GM18499 (cell line): ENCODE data around the gene DOK5.

Experiments
- ATAC-seq: cut with Tn5 transposase; IDR thresholded peaks from one replicate; pipeline ENCODE4 v1.9.1; 2021; ENCODE audit warnings: moderate number of reproducible peaks; ENCODE audit not compliant: insufficient read depth, unreplicated experiment

The DOK5 gene

DNA sequence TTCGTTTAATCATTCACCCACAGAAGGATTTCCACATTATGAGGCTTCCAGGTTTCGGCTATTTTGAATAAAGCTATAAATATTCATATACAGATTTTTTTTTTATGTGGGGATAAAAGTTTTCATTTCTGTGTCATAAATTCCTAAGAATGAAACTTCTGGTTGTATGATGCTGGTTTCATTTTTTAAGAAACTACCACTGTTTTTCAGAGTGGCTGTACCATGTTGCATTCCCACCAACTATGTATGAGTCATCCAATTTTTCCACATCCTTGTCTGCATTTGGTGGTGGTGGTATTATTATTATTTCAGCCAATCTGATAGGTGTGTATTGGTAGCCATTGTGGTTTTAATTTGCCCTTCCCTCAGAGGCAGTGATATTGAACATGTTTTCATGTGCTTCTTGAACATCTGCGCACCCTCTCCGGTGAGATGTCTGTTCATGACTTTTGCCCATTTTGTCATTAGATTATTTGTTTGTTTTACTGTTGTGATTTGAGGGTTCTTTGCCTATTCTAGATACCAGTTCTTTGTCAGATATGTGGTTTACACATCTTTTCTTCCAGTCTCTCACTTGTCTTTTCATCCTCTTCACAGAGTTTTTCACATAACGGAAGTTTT is 75.5 kb downstream of the DOK5 start:
- ATAC-seq = no peak

DNA sequence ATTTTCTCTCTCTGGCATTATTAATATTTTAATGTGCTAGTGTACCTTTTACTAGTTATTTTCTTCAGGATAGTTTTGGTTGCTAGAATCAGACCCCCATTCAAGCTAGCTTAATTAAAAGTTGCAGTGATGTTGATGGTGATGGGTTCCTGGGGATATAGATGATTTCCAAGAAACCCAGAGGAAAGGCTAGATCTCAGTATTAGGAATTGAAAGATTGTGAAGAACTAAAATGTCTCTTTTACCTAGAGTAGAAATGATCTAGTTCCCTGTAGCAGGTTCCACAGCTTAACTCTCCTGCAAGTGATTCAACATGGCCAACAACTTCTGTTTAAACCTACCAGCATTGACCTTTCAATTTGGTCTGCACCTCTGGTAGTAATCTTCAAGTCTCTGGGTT is 78.6 kb downstream of the DOK5 start:
- ATAC-seq = no peak

DNA sequence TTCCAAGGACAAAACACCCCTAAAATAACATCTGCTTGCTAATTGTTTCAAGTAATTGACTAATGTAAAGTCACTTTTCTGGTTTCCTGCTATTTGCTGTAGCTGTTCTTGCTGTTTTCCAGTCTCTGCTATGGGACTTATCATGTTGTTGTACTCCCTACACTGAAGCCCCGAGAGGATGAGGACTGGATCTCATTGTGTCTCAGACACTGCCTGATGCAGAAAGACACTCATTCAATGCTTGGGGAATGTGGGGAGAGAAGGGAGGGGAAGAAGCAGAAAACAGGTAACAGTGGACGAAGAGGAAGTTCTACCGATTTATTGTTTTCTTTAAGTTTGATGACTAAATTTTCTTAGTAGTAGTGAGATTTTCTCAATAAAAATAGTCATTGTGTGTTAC is 79.8 kb downstream of the DOK5 start:
- ATAC-seq = no peak

DNA sequence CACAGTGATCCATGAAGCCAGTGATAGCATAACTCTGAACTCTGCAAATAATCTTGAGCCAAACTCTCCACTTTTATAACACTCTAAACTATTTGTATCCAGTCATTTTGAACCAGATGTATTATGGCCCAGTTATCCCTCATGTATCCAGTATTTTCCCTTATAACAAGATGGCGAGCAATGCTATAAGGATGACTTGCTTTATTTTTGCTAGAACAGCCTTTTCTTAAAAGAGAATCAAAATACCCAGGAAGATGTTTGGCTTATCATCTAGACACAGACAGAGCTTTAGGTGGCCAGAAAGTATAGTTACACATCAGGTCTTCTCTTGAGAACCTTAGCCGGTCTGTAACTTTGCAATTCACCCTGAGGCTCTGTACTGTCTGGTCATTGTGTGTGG is 81.0 kb downstream of the DOK5 start:
- ATAC-seq = no peak

DNA sequence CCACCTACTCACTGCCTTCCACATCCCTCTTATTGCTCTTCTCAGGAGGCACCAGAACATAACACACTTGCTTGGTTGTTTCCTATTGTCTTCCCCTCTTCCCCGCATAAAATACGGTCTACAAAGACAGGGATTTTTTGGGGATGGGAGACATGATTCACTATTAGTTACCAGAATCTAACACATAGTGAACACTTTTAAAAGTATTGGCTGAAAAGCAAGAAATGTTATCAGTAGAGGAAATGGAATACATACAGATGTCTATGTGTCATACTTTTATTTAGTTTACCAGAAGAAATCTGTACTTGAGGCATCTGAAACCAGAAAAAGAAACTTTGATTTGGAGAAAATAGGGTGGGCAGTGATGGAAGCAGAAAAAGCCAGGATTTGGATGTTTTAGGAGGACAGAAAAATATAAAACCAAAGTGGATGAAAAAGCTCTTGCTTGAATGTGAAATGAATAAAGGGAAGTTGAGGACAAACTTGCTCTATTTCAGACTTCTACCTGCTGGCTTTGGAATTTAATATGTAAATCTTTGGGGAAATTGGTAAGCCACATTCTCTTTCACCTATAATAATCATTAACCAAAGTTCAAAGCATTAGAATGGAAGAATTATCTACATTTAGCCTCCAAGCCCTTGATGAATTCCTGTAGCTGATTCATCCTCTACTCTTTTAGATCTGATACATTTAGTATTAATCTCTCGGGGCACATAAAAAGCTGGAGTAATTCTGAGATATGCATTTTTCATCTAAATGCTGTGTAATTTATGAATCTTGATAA is 82.6 kb downstream of the DOK5 start:
- no peak for ATAC-seq

DNA sequence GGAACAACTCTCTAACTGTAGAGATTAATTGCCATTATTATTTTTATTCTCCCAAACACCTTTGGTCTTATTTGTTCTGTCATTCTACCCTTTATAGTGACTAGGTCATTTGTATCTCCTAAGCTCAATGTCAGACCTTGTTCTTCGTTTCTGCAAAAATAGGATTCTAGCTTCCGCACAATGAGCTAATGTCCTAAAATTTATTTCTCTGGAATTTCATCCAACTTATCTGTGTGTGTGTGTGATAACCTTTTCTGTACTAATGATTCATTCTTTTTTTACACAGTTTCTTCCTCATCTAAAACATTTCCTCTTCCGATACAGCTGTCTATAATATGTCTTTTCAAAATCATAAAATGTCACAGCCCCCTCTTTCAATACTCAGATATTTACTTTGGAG is 84.5 kb downstream of the DOK5 start:
- ATAC-seq = no peak

DNA sequence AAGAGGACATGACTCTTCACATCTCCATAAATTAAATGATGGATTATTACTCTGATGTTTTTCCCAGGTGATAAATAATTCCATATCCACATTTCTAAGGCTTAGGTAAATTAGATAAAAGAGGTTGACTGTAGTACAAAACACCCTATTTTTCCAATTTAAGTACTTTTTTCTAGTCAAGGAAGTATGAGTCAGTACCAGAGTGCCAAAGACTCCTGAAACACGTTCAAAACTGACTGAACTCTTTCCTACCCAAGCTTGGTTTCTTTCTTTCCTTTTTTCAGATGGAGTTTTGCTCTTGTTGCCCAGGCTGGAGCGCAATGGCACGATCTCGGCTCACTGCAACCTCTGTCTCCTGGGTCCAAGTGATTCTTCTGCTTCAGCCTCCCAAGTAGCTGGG is 85.0 kb downstream of the DOK5 start:
- ATAC-seq = no peak

DNA sequence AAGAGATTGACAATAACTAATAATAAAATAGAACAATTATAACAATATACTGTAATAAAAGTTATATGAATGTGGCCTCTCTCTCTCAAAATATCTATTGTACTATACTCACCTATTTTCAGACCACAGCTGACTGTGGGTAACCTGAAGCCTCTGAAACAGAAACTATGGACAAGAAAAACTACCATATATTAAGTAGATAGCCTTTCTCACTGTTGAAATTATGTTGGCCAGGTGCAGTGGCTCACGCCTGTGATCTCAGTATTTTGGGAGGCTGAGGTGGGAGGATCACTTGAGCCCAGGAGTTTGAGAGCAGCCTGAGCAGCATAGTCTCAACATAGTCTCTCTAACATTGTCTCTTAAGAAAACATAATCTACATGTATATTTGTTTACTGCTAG is 89.9 kb downstream of the DOK5 start:
- no peak for ATAC-seq

DNA sequence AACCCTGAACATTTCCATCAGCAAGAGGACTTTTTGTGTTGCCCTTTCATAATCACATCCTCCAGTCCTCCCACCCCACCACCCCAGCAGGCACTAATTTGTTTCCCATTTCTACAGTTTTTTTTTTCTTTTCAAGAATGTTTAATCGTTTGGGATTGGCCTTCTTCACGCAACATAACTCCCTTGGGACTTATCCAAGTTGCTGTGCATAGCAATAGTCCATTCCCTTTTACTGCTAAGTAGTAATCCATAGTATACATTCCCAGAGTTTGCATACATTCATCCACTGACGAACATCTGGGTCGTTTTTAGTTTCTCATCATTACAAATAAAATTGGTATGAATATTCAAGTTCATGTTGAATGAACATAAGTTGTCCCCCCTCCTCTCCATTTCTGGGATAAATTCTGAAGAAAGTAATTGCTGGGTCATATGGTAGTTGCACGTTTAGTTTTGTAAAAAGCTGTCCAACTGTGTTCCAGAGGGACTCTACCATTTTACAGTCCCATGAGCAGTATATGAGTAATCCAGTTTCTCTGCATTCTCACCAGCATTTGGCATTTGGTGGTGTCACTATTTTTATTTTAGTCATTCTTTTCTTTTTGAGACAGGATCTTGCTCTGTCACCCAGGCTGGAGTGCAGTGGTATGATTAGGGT is 90.8 kb downstream of the DOK5 start:
- no peak for ATAC-seq

DNA sequence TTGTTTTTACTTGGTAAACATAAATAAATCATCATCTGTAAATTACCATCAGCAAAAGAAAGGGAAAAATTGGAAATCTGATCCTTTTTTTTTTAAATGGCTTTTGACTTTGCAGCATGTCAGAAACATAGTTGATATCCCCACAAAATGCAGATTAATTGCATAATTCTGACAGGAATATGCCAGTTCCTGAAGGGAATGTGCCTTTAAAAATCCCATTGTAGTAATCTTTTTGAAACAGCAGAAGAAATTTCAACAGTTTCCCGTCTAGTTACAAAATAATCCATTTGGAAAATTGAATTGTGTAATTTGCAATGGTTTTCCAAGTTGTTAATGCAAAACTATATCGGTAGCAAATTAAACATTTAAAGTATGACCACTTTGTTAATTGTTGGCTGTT is 95.2 kb downstream of the DOK5 start:
- no peak for ATAC-seq

DNA sequence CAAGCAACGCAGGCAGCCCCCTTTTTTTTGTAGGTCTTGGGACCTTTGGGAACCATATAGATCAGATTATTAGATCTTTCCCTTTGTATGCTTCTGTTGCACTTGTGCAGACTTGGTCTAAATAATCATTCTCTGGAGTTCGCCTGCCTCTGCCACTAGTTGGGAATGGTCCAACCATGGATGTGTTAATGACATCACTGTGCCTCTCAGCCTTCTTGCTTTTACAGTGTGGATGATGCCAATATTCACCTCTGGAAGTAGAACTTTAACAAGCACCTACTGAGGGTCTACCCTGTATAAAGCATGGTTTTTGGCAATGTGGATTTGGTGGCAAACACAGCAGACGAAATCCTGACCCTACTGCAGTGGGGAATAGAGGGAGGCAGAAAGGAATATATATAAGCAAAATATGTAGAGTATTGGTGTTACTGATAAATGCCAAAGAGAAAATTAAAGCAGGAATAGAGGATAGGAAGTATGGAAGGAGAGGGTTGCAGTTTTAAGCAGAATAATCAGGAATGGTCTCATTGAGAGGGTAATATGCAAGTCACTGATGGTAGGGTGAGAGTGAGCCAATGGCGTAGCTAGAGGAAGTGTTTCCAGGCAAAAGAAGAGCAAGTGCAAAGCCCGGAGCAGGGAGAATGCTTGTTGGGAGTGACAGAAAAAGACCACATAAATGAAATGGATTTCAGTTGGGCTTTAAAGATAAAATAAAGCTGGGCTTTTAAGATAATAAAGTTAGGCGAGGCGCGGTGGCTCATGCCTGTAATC is 97.5 kb downstream of the DOK5 start:
- ATAC-seq = no peak

DNA sequence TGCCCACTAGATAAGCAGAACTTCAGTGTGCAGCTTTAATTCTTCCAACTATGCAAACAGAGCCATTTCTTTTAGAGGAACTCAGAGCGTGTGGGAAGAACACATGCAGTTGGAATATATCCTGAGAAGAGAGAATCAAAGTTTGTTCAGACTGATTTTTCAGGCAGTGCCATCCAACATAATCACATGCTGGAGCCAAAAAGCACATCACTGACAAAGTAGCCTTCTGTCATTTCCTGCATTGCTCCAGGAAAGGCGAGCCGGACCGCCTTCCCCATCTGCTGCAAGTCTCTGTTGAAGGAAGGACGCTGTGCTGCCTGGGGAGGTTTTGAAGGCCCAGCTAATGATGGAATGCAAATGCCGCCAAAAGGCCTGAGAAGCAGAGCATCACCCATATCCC is 98.4 kb downstream of the DOK5 start:
- ATAC-seq = no peak

DNA sequence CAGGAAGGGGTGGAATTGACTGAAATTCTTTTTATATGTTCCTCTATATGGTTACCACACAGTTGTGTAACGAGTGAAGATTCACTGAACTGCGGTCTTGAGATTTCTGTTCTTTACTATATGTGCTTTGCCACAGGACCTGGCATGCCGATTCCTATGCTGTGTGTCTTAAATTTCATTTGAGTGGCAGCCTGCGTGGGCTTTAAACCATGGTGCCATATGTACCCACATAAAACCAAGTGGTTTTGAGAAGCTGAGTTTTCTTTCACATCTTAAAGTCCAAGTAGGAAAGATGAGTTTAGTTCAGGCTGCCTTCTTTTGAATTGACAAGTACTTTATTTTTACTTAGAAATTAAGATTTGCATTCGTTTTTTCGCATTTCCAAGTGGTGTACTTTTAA is 101.1 kb downstream of the DOK5 start:
- no peak for ATAC-seq

DNA sequence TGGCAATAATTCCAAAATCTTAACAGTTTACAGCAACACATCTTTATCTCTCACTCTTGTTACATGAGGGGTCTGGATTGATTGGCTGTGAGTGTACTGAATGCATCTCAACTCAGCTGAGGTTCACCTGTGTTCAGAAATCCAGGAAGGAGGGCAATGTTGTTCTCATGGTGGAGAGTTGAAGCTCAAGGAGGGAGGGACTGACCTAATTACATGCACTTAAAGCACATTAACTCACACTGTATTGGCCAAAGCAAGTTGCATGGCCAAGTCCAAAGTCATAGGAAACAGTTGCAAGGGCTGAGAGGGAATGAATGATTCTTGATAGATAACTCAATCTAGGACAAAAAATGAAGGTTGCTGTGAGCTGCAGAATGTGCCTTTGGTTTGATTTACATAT is 102.2 kb downstream of the DOK5 start:
- ATAC-seq = no peak

DNA sequence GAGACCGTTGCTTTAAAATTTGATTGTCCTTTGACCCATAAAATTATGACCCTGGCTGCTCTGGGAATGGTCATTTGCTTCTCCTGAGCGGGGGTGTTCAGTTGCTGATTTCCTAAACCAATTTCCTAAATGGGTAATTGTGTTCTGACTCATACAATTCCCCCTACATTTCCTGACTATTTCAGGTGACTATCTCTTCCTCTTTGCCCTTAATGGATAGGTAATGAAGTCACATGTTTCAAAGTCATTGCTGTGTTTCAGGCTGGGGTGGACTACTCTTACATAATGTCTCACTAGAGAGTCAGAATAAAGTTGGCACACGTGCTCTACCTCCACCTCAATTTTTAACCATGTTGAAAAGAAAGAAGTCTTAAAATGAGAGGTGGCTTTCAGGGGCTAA is 109.8 kb downstream of the DOK5 start:
- no peak for ATAC-seq

DNA sequence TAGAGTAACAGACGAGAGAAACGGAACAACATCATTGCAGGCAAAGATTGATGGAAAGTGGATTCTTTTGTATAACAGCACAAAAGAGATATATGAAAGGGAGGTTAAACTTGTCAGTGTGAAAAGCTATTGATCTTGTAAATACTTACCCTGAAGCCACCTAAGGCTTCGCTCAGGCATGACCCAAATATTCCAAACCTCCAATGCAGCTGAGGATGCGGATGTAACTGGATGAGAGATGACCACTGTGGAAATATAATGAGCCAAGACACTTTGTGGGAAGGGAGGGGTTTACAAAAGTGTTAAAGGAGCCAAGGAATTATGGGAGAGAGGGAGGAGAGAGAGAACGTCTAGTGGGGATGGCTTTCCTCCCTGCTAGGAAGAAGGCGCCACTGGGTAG is 112.0 kb downstream of the DOK5 start:
- no peak for ATAC-seq

DNA sequence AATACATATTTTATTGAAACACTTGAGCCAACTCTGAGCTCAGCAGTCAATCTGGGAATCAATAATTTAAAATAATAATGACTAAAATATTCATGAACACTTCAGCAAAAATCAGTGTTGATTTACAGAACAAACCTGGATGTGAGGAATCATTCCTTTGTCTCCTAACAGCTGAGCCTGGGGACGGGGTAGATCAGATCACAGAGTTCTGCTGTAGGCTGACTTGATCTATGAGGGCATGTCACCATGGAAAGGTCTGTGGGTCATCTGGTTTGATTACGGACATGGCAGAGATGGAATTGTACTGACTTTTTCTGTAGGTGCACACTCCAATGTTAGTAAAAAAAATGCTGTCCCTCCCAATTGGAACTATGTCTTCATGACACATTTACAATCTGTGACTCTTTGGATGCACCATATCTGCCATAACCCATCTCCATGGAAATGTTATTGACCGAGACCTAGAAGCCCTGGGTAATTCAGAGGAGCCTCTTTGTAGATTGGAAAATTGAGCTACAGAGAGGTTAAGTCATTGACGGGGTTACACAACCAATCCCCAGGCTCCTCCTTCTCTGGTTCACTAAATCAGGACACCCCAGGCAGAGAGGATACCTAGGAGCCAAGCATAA is 114.1 kb downstream of the DOK5 start:
- ATAC-seq = no peak

DNA sequence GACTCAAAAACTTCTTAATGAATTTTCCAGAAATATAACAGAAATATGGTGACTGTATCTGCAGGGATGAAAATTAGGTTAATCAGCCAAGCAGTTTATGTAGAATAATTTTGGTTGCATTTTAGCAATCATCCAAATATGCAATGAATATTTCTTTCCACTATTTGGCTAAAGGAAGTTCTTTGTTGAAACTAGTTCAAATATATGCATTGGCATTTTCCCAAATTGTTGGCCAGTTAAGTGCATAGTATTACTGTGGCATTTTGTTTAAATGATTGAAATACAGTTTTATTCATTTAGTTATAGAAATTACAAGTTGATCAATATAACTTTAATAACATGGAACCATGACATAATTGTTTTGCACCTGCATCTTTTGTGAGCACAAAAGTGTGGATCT is 115.5 kb downstream of the DOK5 start:
- ATAC-seq = no peak

DNA sequence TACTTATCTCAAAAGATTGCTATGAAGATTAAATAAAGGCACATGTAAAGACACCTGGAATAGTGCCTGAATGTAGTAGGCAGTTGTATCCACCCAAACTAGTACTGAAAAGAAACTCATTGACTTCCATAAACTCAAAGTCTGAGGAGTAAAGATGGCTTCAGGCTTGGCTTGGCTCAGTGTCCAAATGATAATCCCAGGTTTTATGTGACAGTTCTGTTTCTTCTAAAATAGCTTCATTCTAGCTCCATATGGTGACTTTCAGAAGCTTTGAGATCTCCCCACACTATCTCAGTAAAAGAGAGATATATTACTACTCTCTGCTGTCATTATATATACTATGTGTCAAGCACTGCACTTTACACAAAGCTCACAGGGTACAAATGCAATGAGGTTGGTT is 121.3 kb downstream of the DOK5 start:
- no peak for ATAC-seq

DNA sequence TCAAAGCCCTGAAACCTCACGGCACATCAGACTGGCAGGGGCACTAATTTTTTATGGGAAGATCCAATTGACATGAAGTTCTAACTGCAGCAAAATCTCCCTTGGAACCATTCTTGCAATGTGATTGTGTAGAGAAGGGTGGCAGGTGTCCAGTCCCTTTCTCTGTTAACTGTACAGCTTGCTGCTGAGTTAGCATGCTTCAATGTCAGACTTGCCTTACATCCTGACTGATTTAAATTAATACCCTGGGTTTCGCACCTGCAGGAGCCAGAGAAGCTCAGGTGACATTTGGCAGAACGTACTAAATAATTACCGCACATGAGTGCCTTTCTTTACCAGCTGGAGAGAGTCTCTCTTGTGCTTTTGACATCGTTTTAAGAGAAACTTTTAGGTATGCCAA is 123.0 kb downstream of the DOK5 start:
- no peak for ATAC-seq

DNA sequence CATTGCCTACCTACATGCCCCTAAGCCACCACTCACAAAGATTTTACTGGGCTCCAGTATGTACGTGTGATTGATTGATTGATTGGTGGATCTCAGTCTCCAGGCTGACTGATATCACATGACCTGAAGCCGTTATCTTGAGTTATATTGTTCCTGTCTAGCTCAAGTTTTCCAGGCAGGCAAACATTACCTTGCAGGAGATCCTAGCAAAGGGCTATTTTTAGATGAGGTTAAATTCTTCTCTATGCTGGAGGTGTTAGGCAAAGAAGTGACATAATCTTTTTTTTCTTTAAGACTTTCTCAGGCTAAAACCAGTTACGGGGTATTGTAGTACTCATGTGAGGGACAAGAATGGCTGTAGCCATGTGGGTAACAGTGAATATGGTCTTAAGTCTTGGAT is 125.2 kb downstream of the DOK5 start:
- ATAC-seq = no peak
